ENCODE results near the gene CALR. TPM values are rescaled to one million over a fixed set of nuclear protein-coding genes. Genes with fewer than 3 reads are reported as not detected.

The CALR gene
- polyA plus RNA-seq, 1 donor (not counting 4 experiments of a cell fraction or from before 2014, with no cell fraction given): 899 TPM

DNA sequence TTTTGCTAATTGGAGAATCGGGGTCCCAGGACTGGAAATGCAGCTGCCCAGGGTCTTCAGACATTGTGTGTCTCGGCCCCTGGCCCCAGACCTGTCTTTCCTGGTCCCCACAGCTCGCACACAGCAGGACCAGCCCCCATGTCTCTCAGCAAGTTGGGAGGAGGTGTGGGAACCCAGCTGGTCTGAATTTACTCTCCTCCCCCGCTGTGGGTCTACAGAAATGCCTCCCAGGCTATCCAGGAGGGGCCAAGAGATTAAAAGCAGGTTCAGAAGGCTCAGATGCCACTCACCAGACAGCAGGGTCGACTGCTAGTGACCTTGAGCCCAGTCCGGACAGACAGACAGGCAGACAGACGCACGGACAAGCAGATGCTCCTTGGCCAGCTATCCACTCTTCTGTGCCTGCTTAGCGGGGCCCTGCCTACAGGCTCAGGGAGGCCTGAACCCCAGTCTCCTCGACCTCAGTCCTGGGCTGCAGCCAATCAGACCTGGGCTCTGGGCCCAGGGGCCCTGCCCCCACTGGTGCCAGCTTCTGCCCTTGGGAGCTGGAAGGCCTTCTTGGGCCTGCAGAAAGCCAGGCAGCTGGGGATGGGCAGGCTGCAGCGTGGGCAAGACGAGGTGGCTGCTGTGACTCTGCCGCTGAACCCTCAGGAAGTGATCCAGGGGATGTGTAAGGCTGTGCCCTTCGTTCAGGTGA lies 31.0 kb downstream of the CALR start, which contains the start of gene DAND5:
Gene DAND5 (plus strand): TSS at position 285 of the 697 bp plus-strand sequence. CDS start 85 bp downstream, at position 370.
- H3K36me3 ChIP-seq (ENCODE audit: control insufficient read depth in 2 of 2, extremely low read depth in 1 of 2, insufficient read depth in 2 of 2, low read length in 2 of 2): no peaks in the 10 kb centered on the region
- H3K4me1 ChIP-seq (ENCODE audit: control insufficient read depth, extremely low read depth, insufficient read depth, low read length): peaks cover 4% of the 10 kb centered on the region
- no peak within 1 kb of the TSS for H3K27ac ChIP-seq (ENCODE audit: control insufficient read depth, insufficient read depth, low read length)
- no peaks in the 10 kb centered on the region for H3K9me1 ChIP-seq (ENCODE audit: control insufficient read depth, extremely low read depth, insufficient read depth, low read length)
- H4K20me1 ChIP-seq (ENCODE audit: control insufficient read depth, extremely low read depth, insufficient read depth, low read length): no peaks in the 10 kb centered on the region
- no peak within 1 kb of the TSS for H3K9ac ChIP-seq (ENCODE audit: control insufficient read depth, extremely low read depth, insufficient read depth, low read length)
- no peak within 1 kb of the TSS for H3K4me3 ChIP-seq (ENCODE audit: control insufficient read depth in 2 of 3, extremely low read depth in 1 of 3, insufficient read depth in 2 of 3, low read depth in 1 of 3, low read length in 3 of 3)
- no peak for TF ChIP-seq EZH2 (IDR thresholded peaks at IDR 0.05; ENCODE audit: low read length)
- TF ChIP-seq, protein P1, sequence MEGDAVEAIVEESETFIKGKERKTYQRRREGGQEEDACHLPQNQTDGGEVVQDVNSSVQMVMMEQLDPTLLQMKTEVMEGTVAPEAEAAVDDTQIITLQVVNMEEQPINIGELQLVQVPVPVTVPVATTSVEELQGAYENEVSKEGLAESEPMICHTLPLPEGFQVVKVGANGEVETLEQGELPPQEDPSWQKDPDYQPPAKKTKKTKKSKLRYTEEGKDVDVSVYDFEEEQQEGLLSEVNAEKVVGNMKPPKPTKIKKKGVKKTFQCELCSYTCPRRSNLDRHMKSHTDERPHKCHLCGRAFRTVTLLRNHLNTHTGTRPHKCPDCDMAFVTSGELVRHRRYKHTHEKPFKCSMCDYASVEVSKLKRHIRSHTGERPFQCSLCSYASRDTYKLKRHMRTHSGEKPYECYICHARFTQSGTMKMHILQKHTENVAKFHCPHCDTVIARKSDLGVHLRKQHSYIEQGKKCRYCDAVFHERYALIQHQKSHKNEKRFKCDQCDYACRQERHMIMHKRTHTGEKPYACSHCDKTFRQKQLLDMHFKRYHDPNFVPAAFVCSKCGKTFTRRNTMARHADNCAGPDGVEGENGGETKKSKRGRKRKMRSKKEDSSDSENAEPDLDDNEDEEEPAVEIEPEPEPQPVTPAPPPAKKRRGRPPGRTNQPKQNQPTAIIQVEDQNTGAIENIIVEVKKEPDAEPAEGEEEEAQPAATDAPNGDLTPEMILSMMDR (optimal IDR thresholded peaks at IDR 0.05 in 1 of 3, IDR thresholded peaks at IDR 0.05 in 1 of 3, conservative IDR thresholded peaks at IDR 0.05 in 1 of 3; ENCODE audit: extremely low read depth in 1 of 3, insufficient read depth in 2 of 3, low read length in 3 of 3): no peak
- no peaks in the 10 kb centered on the region for H3K9me3 ChIP-seq (ENCODE audit: control insufficient read depth, low read depth, low read length)
- no peaks in the 10 kb centered on the region for H3K27me3 ChIP-seq (ENCODE audit: control insufficient read depth, extremely low read depth, insufficient read depth, low read length)
- no peaks in the 10 kb centered on the region for H3K79me2 ChIP-seq (ENCODE audit: control insufficient read depth, insufficient read depth, low read length)
- H3K4me2 ChIP-seq (ENCODE audit: control insufficient read depth, extremely low read depth, insufficient read depth, low read depth, low read length): no peak within 1 kb of the TSS
- DNase-seq (ENCODE audit: low read depth, low spot score): no peak
- H2AFZ ChIP-seq (ENCODE audit: control insufficient read depth, low read length): no peak within 1 kb of the TSS
- dilution Hi-C loops (cut with MboI; ENCODE audit: extremely low pct_ligation_motif_present, low sequenced_read_pairs): no loop called here
- FAIRE-seq: no peak

DNA sequence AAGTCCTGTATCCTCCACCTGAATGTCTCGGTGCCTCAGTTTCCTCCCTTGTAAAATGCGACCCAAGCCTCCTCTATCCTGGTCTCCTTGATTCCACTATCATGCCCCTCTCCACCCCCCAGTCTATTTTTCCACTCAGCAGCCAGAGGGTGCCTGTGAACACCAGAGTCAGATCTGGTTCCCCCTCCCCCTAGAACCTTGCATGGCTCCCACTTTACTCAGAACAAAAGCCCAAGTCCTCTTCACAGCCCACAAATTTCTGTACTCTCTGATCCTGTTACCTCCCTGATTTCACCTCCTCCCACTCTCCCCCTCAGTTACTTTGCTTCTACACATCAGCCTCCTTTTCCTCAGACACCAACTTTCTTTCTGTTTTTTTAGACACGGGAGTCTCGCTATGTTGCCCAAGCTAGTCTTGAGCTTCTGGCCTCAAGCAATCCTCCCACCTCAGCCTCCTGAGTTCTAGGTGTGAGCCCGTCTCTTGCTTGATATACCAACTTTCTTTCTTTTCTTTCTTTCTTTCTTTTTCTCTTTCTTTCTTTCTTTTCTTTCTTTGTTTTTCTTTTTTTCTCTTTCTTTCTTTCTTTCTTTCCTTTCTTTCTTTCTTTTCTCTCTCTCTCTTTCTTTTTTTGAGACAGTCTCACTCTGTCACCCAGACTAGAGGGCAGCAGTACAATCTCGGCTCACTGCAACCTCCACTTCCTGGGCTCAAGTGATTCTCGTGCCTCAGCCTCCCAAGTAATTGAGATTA lies 31.8 kb downstream of the CALR start:
- no peak overlapping the region for H3K4me2 ChIP-seq (ENCODE audit: control insufficient read depth, extremely low read depth, insufficient read depth, low read depth, low read length)
- H3K4me1 ChIP-seq (ENCODE audit: control insufficient read depth, extremely low read depth, insufficient read depth, low read length): peaks cover 2% of the 10 kb centered on the region
- H2AFZ ChIP-seq (ENCODE audit: control insufficient read depth, low read length): no peak overlapping the region
- no peak overlapping the region for H3K9ac ChIP-seq (ENCODE audit: control insufficient read depth, extremely low read depth, insufficient read depth, low read length)
- no peaks in the 10 kb centered on the region for H4K20me1 ChIP-seq (ENCODE audit: control insufficient read depth, extremely low read depth, insufficient read depth, low read length)
- no peaks in the 10 kb centered on the region for H3K9me1 ChIP-seq (ENCODE audit: control insufficient read depth, extremely low read depth, insufficient read depth, low read length)
- DNase-seq (ENCODE audit: low read depth, low spot score): no peak
- FAIRE-seq: no peak
- dilution Hi-C loops (cut with MboI; ENCODE audit: extremely low pct_ligation_motif_present, low sequenced_read_pairs): no loop called here
- TF ChIP-seq, protein P1 (optimal IDR thresholded peaks at IDR 0.05 in 1 of 3, IDR thresholded peaks at IDR 0.05 in 1 of 3, conservative IDR thresholded peaks at IDR 0.05 in 1 of 3; ENCODE audit: extremely low read depth in 1 of 3, insufficient read depth in 2 of 3, low read length in 3 of 3): no peak
- no peak for TF ChIP-seq EZH2 (IDR thresholded peaks at IDR 0.05; ENCODE audit: low read length)
- H3K79me2 ChIP-seq (ENCODE audit: control insufficient read depth, insufficient read depth, low read length): no peaks in the 10 kb centered on the region
- H3K9me3 ChIP-seq (ENCODE audit: control insufficient read depth, low read depth, low read length): no peaks in the 10 kb centered on the region
- no peaks in the 10 kb centered on the region for H3K36me3 ChIP-seq (ENCODE audit: control insufficient read depth in 2 of 2, extremely low read depth in 1 of 2, insufficient read depth in 2 of 2, low read length in 2 of 2)
- no peaks in the 10 kb centered on the region for H3K27me3 ChIP-seq (ENCODE audit: control insufficient read depth, extremely low read depth, insufficient read depth, low read length)
- no peak overlapping the region for H3K4me3 ChIP-seq (ENCODE audit: control insufficient read depth in 2 of 3, extremely low read depth in 1 of 3, insufficient read depth in 2 of 3, low read depth in 1 of 3, low read length in 3 of 3)
- H3K27ac ChIP-seq (ENCODE audit: control insufficient read depth, insufficient read depth, low read length): no peak overlapping the region

Data from keratinocyte (primary cell).